HL-60 (cell line): ENCODE results near the gene RAD50.

Experiments
- CTCF ChIP-seq: IDR thresholded peaks from one replicate; pipeline ENCODE4 v1.5.1; 2011; ENCODE audit warnings: low read length, control low read depth, inconsistent platforms; ENCODE audit not compliant: insufficient read depth
- GABPA ChIP-seq: IDR thresholded peaks from 2 replicates; pipeline ENCODE4 v1.6.1; 2012; ENCODE audit warnings: low read depth
- POLR2AphosphoS5 ChIP-seq: IDR thresholded peaks from 2 replicates; pipeline ENCODE4 v1.6.1; 2012; ENCODE audit warnings: low read depth
- REST ChIP-seq: IDR thresholded peaks from 2 replicates; pipeline ENCODE4 v1.6.1; 2012; ENCODE audit warnings: low read depth; ENCODE audit not compliant: insufficient replicate concordance
- SPI1 ChIP-seq: IDR thresholded peaks from 2 replicates; pipeline ENCODE4 v1.6.1; 2012; ENCODE audit warnings: low read depth, mild to moderate bottlenecking, borderline replicate concordance

DNA sequence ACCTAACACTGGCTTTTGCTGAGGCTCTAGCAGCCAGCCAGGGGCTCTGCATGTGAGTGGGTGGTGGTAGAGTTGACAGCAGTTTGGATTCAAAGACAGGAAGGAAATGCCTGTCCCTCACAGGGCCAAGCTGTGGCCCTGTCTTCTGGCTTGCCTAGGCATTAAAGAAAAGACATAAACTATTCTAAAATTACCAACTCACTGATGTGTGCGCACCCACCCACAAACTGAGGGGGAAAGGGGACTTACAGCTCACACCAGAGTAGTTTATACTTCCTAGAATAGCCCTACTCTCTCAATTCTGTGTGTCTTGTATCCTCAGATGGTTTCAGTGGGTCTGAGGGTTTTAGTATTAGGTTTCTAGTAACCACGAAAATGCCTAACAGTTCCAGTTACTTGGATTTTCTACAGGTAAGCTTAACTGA, 82.9 kb downstream of the RAD50 start:
- TF ChIP-seq CTCF = no peak
- no peak for TF ChIP-seq GABPA
- no peak for TF ChIP-seq POLR2AphosphoS5
- TF ChIP-seq REST = no peak
- no peak for TF ChIP-seq SPI1
